Anterior cingulate cortex (tissue), 58 donors: ENCODE measurements around the gene UPK1B.
A peak's percentile ranks its signal among the peaks of the same experiment; 100 is the strongest.
"Not testable (repeated sequence)": the region's sequence is repeated elsewhere in the genome, so short reads cannot be mapped to it uniquely, and the experiment has no call there.

ENCODE experiments used
- DNase-seq, 58 donors: peaks; one replicate each; lab custom pipeline; 2025; lab: John Stamatoyannopoulos, UW

UPK1B gene

DNA sequence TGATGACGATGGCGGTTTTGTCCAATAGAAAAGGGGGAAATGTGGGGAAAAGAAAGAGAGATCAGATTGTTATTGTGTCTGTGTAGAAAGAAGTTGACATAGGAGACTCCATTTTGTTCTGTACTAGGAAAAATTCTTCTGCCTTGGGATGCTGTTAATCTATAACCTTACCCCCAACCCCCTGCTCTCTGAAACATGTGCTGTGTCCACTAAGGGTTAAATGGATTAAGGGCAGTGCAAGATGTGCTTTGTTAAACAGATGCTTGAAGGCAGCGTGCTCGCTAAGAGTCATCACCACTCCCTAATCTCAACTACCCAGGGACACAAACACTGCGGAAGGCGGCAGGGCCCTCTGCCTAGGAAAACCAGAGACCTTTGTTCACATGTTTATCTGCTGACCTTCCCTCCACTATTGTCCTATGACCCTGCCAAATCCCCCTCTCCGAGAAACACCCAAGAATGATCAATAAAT, 69.7 kb downstream of the UPK1B start:
- DNase-seq, result not testable (repeated sequence)

DNA sequence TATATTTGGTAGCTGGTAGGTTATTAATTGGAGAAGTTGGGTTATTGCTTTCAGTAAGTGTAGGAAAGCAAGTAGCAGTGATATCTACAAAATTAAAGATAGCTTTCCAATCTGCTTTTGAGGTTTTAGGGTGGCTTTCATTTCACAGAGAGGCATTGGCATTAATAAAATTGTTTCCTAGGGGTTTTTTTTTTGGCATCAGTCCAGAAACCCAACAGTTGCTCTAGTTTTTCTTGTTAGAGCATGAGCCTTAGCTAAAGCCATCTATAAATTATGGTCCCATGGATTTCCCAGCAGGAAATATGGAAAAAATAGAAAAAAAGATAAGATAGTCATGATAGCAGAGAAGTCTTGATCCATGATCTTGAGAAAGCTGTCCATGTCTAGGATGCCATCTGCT, 70.3 kb downstream of the UPK1B start:
- DNase-seq, result no peak

DNA sequence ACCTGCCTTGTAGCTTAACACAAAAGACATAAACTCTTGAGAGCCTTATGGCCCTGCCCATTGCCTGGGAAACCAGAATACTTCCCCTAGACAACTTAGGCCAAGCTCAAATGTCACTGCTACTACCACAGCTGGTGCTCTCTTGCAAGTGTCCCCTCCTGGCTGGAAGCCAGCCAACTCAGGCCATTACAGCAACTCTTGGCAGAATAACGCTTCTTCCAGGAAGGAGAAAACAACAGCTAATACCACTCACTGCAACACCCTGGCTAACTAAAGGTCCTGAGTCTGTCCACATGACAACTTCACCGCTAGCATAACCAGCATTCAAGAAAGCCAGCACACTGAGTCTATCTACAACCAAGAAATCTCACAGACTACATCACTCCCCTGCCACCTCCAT, 72.4 kb downstream of the UPK1B start:
- DNase-seq, result peak in 1 of 58 donors; percentile 14
